SU-DHL-6 (cell line): ENCODE results near the gene GNRHR.

Experiments used
- CTCF ChIP-seq: fragments of 200-600 bp; sonication (generic); IDR thresholded peaks from one replicate; pipeline ENCODE4 v1.5.1; 2017; ENCODE audit warnings: antibody characterized with exemption, mild to moderate bottlenecking, low read length, moderate library complexity; ENCODE audit not compliant: insufficient read depth, poor library complexity, severe bottlenecking
- EZH2phosphoT487 ChIP-seq: fragments of 200-600 bp; sonication (generic), shearing (Covaris generic); conservative IDR thresholded peaks from 2 replicates; pipeline ENCODE4 v1.6.1; 2018; ENCODE audit warnings: mild to moderate bottlenecking, antibody characterized with exemption, low read length, moderate library complexity, mixed read lengths

DNA sequence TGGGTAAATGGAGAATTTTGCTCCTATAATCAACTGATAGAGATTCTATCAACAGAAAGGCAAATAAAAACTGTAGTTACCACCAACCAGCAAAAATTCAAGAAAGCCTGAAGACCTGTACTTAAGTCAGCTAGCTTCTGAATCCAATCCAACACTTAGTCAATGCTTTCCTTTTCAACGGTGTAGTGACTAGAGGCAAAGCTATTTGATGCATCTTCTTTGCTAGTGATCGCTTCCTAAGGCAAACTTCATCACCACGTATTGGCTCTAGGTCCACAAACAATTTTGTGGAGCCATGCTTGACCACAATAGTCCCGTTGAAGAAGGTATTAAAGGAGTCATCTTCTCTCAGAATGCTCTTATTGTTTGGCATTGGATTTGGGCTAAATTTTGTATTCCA lies 28.2 kb downstream of the GNRHR start:
- no peak for TF ChIP-seq CTCF
- no peak for TF ChIP-seq EZH2phosphoT487
